DMS53 (cell line): Measurements from ENCODE around the gene FAM98B.

Source experiments
- DNase-seq: peaks from one replicate; lab custom pipeline; 2025; lab: John Stamatoyannopoulos, UW

Gene FAM98B

DNA sequence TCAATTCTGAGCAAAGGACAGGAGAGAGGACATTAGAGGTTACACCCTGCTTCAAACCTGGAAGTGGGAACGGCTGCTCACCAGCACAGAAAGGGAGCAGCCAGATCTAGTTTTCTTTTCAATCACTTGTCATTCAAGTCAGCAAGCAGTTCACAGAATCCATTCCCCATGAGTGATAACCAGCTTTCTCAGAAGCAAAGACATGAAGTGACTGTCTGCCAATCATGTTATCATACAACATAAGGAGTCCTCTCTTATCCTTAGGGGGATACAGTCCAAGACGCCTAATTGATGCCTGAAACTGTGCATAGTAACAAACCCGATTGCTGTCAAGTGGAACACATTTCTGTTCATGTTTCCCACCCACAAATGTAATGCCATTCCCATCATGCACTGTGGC is 54.7 kb downstream of the FAM98B start:
- no peak for DNase-seq

DNA sequence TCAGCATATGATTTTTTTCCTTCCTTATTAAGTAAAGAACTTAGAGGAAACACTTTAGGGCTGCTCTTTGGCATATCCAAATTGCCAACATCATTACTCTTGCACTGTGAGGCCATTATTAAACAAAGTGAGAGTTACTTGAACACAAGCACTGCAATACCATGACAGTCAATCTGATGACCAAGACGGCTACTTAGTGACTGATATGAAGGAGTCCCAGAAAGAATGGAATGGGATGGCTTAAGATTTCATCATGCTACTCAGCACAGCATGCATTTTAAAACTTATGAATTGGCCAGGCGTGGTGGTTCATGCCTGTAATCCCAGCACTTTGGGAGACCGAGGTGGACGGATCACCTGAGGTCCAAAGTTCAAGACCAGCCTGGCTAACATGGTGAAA is 55.2 kb downstream of the FAM98B start:
- DNase-seq, result no peak

DNA sequence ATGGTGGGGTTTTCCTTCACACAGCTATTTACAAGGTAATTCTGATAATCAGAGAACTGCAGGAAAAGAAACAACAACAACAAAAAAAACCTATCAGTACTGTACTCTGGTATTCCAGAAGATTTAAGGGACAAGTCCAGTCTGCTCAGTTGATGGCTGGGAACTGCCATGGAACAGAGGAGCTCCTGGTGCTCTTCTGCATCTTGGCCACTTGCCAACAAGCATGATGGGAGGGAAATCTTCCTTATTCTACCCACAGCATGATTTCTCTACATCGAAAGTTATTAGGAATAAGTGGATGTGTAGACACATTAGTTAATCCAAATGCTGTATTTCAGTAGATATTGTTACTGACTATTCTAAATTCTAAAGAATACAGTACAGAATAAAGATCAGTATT is 59.0 kb downstream of the FAM98B start:
- DNase-seq, result peak; percentile 11

DNA sequence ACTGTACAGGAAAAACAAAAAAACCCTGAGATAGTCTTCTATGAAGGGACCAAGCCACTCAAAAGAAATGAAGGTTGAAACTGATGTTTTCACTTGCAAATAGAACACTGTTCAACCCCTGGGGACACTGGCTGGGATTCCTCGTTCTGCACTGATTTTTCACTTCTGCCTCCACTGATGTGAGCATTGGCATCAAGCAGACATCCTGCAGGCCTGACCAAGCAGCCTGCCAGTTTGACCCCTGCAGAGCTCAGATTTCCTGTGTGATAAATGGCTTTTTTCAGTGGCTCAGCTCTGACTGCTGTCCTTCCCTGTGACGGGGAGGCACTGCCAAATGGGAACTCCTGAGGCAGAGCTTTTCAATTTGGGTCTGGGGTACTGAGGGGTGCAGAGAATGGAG is 60.7 kb downstream of the FAM98B start:
- DNase-seq, result no peak

DNA sequence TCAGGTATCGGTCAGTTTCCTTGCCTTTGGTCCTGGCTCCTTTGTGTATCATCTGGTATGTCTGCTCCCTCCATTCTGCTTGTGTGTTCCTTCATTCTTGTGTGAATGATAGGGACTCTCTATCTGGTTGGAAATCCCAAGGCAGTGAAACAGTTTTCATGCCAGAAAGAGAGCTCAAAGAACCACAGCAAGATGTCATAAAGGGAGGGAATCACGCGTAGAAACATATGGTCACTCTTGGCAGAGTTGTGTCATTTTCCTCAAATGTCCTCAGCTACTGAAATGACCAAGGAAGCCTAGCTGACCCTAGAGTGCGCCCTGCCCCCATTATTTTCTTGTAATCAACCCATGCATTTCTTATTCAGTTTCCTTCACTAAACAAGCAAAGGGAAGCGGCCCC is 62.7 kb downstream of the FAM98B start:
- no peak for DNase-seq

DNA sequence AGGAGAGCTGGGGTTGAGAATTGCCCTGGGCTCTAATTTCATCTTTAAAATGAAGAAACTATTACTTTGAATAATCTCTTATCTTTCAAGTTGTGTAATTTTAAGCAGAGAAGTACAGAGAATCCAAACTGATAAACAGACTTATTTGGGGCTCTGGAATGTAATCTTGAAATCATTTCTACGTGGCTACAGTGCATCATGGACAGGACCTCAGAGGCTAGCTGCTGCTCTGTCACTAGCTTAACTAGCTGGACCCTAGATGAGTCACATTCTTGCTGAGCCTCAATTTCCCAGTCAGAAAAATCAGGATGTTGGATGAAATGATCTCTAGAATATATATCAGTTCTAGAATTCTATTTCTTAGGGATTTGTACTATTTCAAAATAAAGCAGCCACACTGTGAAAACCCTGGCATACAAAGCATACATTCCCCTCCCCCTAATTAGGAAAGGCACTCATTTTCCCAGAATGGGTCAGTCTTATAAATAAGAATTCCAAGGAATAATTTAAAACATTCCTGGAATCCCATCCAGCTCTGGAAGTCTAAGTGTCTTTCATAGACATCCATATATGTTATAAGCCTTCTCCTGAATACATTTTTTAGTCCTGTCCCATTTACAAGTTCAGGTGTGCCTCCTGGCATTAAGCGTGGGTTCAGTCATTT is 63.5 kb downstream of the FAM98B start:
- DNase-seq, result no peak

DNA sequence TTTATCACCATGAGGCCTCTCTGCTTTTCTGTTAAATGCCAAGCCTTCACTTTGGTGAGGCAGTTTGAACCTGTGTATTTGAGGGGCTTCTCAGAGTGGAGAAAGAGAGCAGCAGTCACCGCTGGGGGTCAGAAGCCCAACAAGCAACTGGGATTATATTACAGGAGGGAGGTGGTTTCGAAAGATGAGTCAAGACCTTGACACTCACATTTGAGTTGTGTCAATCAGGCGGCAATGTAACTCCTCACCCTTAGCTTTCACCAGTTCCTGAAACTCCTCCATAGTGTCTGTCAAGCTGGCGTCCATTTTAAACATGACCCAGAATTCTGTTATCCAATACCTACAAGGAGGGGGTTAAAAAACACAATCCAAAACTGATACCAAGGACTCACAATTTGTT is 64.2 kb downstream of the FAM98B start:
- DNase-seq, result no peak

DNA sequence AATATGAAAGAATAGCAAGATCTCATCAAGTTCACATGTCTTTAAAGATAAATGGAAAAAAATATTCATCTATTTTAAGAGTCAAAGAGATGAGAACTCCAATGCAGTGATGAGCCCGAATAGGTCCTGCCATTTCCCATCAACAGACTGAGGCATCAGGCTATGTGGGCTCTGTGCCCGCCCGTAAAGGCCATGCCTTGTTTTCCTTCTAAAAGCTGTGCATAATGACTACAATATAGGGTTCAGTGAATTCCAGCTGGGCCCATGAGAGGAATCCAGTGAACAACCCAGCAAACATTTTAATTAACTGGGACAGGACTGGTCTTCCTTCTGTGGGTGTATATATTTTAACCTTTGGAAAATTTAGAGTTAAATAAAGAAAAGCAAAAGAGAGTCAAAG is 66.1 kb downstream of the FAM98B start:
- no peak for DNase-seq

DNA sequence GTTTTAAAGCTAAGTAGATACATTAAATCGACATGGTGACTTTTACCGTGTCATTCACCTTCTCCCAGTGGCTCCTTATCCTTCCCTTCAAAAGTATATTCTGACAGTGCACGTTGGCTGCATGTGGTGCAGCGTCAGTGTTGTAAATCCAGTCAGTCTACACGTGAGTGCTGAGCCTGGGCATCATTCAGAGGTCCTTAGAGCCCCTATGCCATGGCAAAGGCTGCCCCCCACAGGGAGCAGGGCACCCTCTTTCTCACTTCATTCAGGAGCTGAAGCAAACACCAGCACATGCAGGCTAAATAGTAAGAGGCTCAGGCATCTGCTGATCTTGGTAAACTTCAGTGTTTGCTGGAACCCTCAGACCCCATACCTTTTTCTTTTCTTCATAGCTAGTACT is 67.4 kb downstream of the FAM98B start:
- no peak for DNase-seq

DNA sequence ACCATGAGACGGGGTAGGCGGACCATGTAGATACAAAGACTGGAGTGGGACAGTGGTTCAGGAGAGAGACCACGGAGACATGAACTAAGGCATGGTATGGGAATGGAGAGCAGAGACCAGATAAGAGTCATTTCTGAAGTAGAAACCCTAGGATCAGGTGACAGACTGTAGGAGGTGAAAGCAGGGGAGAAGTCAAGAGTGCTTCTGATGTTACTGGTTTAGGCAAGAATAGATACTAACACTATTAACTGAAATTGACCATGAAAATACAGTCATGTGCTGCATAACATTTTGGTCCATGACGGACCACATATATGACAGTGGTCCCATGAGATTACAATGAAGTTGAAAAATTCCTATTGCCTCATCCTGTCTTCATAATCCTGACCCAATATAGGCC is 69.0 kb downstream of the FAM98B start:
- DNase-seq, result no peak

DNA sequence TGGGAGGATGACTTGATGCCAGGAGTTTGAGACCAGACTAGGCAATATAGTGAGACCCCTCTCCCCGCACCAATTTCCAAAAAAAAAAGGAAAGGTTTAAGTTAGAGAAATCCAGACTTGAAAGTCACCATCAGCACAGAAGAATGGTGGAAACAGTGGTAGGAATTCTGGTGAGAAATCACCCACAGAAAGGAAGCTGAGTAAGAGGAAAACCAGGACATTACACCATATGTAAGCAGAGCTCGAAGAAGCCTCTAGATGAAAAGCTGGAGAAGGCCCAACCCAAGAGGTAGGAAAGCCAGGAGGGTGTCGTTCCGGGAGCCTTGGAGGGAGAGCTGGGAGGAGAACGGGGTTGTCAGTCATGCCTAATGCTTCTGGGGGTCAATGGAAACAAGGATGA is 70.2 kb downstream of the FAM98B start:
- DNase-seq, result no peak

DNA sequence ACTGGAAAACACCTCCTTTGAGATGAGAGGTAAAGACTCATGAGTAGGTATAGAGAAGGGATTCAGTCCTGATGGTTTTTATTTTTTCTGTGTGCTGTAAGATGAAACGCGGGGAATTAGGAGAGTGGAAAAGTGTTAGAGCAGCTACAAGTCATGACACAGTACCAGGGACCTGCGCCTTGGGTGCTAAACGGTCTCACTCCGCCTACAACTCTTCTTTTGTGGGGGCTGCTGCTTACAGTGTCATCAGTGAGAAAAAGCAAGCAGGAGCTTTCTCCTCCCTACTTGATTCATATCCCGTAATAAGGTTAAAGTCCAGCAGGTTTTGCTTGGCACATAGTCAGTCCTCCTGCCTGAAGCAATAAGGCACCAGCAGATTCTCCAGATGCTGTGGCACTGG is 71.6 kb downstream of the FAM98B start:
- DNase-seq, result no peak

DNA sequence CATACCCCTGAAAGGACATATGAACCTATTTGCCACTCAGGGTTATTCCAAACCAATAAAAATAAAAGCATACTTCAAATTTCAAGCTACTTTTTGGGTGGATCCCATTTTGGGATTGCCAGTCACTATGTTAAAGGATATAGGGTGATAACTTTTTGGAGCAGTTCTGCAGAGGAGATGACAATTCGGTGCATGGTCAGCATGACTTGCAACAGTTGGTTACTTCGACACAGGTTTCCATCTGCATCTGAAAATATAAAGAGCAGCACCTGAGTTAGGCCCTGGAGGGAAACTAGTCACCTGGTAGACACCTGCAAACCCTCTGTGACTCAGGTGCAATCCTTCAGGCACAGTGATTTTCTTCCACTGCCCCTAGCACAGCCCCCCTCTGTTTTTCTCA is 72.2 kb downstream of the FAM98B start:
- no peak for DNase-seq

DNA sequence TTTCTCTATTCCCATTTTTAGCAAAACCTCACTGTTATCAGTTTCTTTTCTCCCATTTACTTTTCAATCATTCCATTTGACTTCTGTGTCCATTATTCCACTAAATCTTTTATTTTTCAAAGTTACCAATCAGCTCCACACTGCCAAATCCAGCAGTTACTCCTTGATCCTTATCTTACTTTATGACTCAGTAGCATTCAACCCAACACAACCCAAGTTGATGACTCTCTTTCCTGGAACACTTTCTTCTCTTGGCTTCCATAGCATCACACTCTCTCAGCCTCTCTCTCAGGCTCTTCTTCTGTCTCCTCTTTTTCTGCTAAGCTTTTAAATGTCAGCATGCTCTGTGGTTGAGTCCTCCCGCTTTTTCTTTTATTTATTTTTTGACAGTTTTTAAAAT is 74.4 kb downstream of the FAM98B start:
- no peak for DNase-seq

DNA sequence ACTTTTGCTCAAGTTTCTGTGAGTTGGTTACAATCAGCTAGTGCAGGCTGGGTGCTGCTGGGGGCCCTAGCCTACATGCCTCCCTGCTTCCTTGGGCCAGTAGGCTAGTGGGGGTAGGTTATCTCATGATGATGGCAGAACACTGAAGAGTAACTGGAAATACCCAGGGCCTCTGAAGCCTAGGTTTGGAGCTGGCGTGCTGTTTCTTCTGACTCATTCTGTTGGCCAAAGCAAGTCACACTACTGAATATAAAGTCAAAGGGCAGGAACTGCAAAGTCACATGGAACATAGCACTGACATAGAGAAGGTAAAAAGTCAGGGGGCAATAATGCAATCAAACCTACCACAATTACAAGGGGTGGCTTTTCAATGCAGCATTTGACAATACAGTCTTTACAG is 76.2 kb downstream of the FAM98B start:
- no peak for DNase-seq

DNA sequence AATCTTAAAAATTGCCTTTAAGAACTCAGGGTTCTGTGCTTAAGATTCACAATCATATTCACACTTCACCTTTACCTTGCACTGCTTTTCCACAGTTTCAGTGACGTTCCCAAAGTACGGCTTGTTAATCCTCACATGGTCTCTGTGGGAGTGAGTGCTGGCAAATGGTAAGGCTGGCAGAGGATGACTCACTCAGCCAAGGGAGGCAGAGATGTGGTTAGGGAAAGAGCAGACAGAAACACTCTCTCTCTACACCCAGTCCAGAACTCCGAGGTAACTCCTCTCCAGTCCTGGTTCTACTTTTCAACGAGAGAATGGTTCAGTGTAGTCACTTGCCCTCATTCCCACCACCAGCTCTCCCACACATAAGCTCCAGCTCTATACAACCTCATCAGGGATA is 77.6 kb downstream of the FAM98B start:
- no peak for DNase-seq

DNA sequence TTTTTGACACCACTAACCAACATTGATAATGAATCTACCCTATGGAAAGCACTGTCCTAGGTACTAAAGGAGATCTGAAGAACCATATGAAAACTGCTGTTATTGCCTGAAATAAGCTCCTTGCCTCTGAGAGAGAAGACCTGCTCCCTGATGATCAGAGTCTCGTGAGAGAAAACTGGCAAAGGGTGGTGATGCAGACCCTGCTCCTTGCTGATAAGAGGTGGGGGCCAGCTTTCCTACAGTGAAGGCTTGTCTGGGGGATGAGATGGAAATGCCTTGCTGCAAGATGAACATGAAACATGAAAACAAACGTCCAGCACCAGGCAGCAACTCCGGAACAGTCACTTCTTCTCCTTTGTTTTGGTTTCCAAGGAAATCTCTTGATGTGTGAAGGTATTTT is 78.8 kb downstream of the FAM98B start:
- no peak for DNase-seq

DNA sequence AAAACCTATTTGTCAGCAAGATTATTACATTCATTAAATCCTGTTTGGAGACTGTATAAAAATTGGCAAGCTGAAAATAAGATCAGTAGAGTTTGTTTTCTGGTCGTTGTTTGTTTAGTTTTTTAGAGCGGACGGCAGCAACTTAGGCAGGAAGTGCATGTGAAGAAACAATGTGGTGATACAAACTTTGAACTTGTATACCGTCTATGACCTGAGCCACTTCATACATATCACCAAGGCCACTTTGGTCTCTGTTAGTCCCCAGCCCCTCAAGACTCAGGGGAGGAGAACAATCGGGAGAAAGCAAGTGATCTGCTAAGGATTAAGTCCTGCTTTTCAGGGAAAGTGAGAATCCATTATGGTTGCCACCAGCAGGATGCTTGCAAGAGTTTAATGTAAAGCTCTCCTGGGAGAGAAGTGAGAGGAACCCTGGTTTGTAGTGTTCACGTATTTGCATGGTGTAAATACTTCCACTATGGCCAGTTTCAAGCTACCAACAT is 79.5 kb downstream of the FAM98B start:
- no peak for DNase-seq

DNA sequence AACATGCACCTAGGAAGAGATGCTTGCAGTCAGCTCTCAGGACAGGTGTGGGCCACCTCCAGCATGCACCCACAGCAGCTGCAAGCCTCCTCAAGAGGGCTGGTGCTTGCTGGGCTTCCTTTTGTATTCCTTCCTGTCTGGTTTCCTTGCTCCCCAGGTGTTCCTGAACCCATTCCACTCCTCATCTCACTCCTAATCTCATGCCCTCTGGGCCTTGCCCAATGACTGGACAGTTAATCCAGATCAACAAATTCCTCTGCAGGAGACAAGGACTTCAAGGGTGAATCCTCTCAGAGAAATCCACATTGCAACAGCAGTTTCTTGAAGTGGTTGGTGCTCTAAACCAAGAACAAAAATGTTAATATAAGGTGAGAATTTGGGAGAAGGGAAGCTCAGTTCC is 80.0 kb downstream of the FAM98B start:
- DNase-seq, result no peak

DNA sequence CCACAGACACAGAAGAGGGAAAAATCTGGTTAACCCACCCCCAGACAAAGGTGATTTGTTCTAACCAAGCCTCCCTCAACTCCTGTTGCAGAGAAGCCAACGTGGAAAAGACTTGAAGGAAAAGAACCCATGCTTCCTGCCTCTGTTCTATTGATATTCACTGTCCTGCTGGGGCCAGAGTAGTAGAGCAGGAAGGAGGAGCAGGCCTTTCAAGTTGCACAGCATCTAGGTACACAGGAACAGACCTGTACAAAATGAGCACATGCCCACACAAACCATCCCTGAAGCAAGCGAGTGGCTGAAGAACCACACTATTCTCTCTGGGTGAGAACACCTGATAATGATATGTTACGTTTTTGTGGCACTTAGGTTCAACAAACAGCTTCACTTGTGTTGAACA is 80.8 kb downstream of the FAM98B start:
- no peak for DNase-seq

DNA sequence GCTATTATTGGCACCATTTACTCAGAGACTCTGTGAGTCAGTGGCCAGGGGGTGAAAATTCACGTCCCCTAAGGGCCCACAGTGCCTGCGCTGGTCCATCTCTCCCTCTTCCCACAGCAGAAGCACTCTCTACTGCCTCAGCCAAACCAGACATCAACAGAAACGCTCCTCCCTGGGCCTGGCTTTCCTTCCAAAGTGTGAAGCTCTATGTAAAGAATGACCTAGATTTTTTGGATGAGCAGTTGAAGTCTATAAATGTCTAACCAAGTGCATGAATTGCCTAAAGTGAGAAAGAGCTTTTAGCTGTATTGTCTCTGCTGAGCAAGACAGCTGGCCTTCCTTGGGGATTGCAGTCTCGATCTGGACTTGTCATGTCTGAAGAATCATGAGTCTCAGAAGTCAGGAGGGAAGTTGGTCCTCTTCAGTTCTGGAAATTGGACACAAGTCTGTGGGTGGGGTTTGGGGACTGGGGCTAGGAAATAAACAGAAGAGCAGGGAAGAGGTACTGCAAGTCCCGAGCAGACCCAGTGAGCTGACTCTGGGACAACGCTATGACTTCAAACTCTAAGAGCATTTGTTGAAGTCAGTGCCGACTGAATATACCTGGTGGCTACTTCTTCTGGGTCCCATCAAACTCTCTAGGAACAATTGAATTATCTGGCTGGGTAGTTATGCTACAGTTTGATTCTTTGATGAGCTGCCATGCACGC is 81.7 kb downstream of the FAM98B start:
- no peak for DNase-seq

DNA sequence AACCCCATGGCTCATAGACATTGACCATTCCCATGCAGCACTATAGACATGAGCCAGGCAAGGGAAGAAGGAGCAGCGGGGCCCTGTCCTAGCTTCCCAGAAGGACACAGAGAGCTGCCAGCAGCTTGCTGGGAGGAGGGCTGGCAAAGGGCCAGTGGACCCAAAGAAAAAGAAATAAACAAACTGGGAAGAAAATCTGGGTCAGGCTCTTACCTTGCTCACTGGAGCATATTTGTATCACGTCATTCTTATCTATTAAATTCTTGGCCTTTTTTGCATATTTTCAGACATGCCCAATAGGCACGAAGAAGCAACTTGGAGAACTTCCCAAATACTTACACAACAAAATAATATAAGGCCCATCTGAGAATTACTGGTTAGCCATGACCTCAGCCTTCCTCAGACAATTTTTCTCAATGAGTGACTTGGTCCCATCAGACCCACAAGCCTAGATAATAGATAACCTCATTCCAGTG is 82.3 kb downstream of the FAM98B start:
- DNase-seq, result no peak
